GM12872 (cell line): ENCODE results near the gene PACSIN3.

Source experiments
- TF ChIP-seq, protein P1 (sequence below): IDR thresholded peaks from 3 replicates; pipeline ENCODE4 v1.5.1; 2011; ENCODE audit warnings: low read depth, mild to moderate bottlenecking, low read length, moderate library complexity; ENCODE audit not compliant: insufficient read depth

PACSIN3 gene

DNA sequence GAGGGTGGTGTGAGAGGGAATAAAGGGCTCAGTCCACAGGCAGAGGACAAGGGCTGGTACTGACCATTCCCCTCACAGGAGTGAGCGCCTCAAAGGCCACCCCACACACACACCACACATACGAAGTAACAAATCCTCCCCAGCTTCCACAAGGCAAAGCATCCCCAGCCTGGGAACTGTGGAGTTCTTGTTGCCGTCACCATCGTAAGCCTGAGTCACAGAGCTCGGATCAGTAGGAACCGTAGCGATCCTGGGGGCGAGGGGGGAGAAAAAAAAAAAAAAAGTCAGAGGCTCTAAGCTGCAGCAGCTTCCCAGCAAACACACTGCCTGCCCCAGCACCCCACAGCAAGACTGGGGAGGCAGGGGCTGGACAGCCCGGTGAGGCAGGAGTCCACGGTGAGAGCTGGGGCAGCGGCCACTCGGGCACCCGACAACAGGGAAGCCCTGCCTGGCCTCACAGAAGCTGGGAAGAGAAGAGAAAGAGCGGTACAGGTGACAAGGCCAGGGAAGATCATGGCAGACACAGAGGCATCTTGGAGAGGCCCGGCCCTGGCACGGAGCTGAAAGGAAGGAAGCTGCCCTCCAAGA lies 20.9 kb downstream of the PACSIN3 start:
- TF ChIP-seq, protein P1, sequence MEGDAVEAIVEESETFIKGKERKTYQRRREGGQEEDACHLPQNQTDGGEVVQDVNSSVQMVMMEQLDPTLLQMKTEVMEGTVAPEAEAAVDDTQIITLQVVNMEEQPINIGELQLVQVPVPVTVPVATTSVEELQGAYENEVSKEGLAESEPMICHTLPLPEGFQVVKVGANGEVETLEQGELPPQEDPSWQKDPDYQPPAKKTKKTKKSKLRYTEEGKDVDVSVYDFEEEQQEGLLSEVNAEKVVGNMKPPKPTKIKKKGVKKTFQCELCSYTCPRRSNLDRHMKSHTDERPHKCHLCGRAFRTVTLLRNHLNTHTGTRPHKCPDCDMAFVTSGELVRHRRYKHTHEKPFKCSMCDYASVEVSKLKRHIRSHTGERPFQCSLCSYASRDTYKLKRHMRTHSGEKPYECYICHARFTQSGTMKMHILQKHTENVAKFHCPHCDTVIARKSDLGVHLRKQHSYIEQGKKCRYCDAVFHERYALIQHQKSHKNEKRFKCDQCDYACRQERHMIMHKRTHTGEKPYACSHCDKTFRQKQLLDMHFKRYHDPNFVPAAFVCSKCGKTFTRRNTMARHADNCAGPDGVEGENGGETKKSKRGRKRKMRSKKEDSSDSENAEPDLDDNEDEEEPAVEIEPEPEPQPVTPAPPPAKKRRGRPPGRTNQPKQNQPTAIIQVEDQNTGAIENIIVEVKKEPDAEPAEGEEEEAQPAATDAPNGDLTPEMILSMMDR = no peak

DNA sequence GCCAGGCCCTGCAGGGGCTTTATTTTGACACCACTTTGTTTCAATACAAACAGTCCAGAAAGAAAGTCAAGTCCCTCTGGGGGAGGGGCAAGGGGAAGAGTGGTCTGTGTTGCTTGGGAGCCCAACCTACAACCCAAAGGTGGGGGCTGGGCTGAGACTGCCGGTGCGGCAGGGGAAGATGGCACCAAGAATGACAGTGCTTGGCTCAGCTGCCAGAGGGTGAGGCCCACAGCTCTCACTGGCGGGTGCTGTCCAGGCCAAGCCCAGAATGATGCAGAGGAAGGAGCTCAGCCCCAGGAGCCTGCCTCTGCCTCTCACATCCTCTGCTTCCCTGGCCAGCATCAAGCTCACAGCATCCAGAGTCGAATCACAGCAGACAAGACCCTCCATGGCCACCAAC lies 21.9 kb downstream of the PACSIN3 start:
- TF ChIP-seq, protein P1 = no peak

DNA sequence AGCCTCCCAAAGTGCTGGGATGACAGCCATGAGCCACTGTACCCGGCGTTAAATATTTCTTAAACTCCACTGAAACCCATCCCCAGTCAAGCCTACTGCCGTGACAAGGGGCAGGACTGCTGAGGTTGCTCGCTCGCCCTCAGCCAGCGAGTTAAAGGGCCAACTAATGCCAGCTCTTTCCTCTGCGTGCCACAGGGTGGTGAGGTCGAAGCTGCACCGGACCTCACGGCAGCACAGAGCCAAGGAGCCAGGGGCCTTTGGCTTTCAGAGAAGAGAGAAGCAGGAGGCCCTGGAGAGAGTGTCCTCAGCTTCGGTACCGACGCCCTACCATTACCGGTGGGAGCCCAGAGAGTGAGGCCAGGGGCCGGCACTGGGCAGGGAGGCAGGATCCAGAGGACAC lies 22.3 kb downstream of the PACSIN3 start:
- TF ChIP-seq, protein P1 = no peak

DNA sequence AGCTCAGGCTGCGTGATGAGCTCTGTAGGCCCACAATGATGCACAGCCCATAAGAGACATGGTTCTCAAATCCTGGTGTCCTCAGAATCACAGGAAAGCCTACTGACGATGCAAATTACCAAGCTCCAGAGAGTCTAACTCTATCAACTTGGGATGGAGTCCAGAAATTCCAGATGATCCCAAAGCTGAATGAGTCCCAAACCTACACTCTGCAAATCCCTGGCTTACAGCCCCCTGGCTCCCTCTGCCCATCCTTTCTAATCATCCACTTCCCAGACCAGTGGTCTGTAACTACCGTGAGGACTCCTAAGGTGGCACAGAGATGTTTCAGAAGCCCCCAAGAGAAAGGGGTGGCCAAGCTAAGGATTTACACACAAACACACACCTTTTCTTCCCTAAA lies 23.0 kb downstream of the PACSIN3 start:
- TF ChIP-seq, protein P1 = no peak

DNA sequence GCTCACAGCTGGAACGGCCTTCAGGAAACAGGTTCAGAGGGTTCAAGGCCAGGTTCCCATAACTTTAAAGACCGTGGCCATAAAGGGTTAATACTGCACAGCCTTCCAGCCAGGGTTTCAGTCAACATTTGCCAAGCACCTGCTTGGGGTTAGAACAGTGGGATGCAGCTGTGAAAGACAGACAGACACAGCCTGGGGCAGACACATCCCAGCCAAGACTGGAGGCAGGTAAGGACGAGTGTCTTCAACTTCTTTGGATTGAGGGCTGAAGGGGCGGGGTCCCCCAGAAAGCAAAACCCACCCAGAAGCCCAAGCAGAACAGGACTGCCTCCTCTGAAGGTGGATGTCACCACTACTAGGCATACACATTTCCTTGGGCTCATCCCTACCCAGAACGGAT lies 23.8 kb downstream of the PACSIN3 start:
- TF ChIP-seq, protein P1 = no peak

DNA sequence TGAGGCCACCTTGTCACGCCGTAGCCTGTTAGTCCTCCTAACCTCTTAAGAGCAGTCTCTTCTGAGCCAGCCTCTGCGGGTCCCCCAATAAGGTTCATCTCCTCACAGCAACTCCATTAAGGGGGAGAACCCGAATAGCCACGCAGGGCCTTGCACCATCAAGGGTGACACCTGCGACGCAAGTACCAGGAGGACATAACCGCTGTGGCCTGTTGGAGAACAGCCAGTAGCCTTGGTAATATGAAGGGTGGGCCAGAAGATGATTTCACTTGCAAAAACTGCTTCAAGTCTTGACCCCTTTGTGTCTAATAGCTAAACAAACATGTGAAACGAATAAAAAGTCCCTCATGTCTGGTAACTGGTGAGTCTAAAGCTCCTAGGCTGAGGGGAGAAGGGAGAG lies 24.3 kb downstream of the PACSIN3 start:
- TF ChIP-seq, protein P1 = no peak

DNA sequence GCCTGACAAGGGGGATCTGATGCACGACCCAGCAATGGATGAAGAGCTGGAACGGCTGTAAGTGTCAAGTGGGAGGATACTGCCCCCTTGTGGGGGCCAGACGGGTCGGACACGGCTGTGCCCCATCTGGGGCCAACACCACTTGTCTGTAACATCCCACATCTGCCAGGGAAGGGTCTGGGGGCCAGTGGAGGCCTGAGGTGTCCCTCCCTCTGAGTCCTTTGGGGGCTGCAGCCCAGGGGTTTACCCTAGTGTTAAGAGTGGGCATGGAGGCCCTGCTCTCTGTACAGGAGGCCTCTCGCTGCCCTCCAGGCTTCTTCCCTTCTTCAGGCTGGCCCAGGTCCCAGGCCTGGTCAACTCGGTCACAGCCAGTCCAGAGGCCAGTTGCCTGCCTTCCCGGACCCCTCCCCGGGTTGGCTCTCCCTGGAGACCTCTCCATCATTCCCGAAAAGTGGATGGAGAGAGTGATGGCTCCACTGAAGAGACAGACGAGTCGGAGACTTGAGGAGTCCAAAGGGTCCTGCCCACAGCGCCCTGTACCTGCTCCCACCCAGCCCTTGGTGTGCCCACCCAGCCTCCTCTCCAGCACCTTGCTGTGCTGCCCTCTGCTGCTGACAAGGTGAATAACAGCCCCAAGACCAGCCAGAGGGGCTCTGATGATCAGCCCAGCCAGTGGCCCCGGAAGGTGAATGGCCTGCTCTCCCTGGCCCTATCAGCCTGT lies 24.9 kb downstream of the PACSIN3 start:
- TF ChIP-seq, protein P1 = peak; percentile 86
